DOHH2 (cell line): ENCODE data around the gene OR2M3.
A peak's percentile ranks its signal among the peaks of the same experiment; 100 is the strongest.
"Not testable (repeated sequence)": the region's sequence is repeated elsewhere in the genome, so short reads cannot be mapped to it uniquely, and the experiment has no call there.

Experiments used
- H3F3A ChIP-seq: fragments of 200-600 bp; sonication (generic), shearing (Covaris generic); 2 replicates; pipeline ENCODE4 v1.6.0; 2016; ENCODE audit warnings: antibody characterized with exemption, mild to moderate bottlenecking; ENCODE audit not compliant: control insufficient read depth, insufficient read depth
- H3K27ac ChIP-seq: fragments of 200-600 bp; sonication (generic); 2 replicates; pipeline ENCODE4 v1.5.1; 2014; ENCODE audit warnings: low read depth, mild to moderate bottlenecking, low read length, moderate library complexity
- H3K27me3 ChIP-seq: fragments of 200-600 bp; sonication (generic); 2 replicates; pipeline ENCODE4 v1.6.1; 2014; ENCODE audit warnings: mild to moderate bottlenecking, low read length, mixed read lengths; ENCODE audit not compliant: control insufficient read depth
- H3K36me3 ChIP-seq: fragments of 200-600 bp; sonication (generic); 2 replicates; pipeline ENCODE4 v1.6.1; 2014; ENCODE audit warnings: mild to moderate bottlenecking, low read length, moderate library complexity, mixed read lengths; ENCODE audit not compliant: control insufficient read depth
- H3K4me1 ChIP-seq: fragments of 200-600 bp; sonication (generic); 2 replicates; pipeline ENCODE4 v1.6.1; 2014; ENCODE audit warnings: mild to moderate bottlenecking, low read length, mixed read lengths; ENCODE audit not compliant: control insufficient read depth
- H3K4me2 ChIP-seq: fragments of 200-600 bp; sonication (generic); 2 replicates; pipeline ENCODE4 v1.6.0; 2014; ENCODE audit warnings: mild to moderate bottlenecking, low read length, moderate library complexity
- H3K4me3 ChIP-seq: fragments of 200-600 bp; sonication (generic); 2 replicates; pipeline ENCODE4 v1.5.1; 2014; ENCODE audit warnings: mild to moderate bottlenecking, low read length, mixed read lengths
- H3K79me2 ChIP-seq: fragments of 200-600 bp; sonication (generic); 2 replicates; pipeline ENCODE4 v1.6.1; 2014; ENCODE audit warnings: mild to moderate bottlenecking, low read length, mixed read lengths; ENCODE audit not compliant: control insufficient read depth
- H3K9me2 ChIP-seq: fragments of 200-600 bp; sonication (generic); replicated peaks from 2 replicates; pipeline ENCODE4 v1.6.1; 2014; ENCODE audit warnings: mild to moderate bottlenecking, low read length, mixed read lengths; ENCODE audit not compliant: control insufficient read depth
- H3K9me3 ChIP-seq: fragments of 200-600 bp; sonication (generic); 2 replicates; pipeline ENCODE4 v1.6.1; 2014; ENCODE audit warnings: antibody characterized with exemption, low read length, mixed read lengths; ENCODE audit not compliant: control insufficient read depth, insufficient read depth
- H4K20me1 ChIP-seq: fragments of 200-600 bp; sonication (generic); 2 replicates; pipeline ENCODE4 v1.6.0; 2014; ENCODE audit warnings: low read depth, mild to moderate bottlenecking, antibody characterized with exemption, low read length, moderate library complexity; ENCODE audit not compliant: control insufficient read depth, insufficient read depth
- CTCF ChIP-seq: fragments of 200-600 bp; sonication (generic); IDR thresholded peaks from one replicate; pipeline ENCODE4 v1.5.1; 2014; ENCODE audit warnings: antibody characterized with exemption, mild to moderate bottlenecking, low read depth, low read length; ENCODE audit not compliant: poor library complexity, severe bottlenecking
- EZH2phosphoT487 ChIP-seq: fragments of 200-600 bp; sonication (generic); IDR thresholded peaks from 2 replicates; pipeline ENCODE4 v1.6.1; 2017; ENCODE audit warnings: borderline replicate concordance, mild to moderate bottlenecking, antibody characterized with exemption, low read length, moderate library complexity, mixed read lengths

OR2M3 gene

DNA sequence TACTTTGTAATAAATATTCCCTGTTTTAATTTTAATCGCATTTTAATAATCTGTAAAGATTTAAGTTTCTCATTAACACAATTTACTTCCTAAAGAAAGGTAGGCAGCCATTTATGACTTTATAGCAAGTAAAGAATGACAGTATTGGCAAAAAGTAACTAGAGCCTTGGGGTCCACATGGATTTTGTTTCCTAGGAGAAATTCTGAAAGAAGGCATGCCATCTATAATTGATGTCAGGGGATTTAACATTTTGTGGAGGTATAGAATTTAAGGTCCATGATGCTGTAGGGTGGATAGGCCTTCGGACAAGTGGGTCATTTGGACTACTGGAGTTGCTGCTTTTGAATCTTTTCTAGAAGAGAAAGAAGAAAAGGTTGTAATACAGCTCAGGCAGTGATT lies 34.1 kb downstream of the OR2M3 start, which contains the start of gene OR2M4:
OR2M4 (plus strand) TSS at position 301 of the 400 bp plus-strand sequence. CDS start 7,512 bp downstream, outside the sequence.
- Histone ChIP-seq H3K27ac (no peak within 1 kb of the TSS), H3K9me2 (no peaks in the 10 kb centered on the region), H3K4me1 (no peaks in the 10 kb centered on the region), H4K20me1 (no peaks in the 10 kb centered on the region), H3K4me2 (no peak within 1 kb of the TSS), H3K9me3 (no peaks in the 10 kb centered on the region), H3F3A (no peaks in the 10 kb centered on the region), H3K27me3 (no peaks in the 10 kb centered on the region), H3K4me3 (no peak within 1 kb of the TSS), H3K79me2 (no peaks in the 10 kb centered on the region), H3K36me3 (no peaks in the 10 kb centered on the region)
- TF ChIP-seq EZH2phosphoT487 (no peak), CTCF (no peak)

DNA sequence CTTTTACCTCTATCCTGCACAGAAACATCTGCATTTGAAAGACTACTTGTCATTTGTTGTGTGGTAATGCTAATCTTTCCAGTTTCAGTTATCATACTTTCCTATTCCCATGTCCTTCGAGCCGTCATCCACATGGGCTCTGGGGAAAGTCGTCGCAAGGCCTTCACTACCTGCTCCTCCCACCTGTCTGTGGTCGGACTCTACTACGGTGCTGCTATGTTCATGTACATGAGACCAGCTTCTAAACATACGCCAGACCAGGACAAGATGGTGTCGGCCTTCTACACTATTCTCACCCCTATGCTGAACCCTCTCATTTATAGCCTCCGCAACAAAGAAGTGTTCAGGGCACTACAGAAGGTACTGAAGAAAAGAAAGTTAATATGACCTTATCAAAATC lies 42.4 kb downstream of the OR2M3 start:
- Histone ChIP-seq H4K20me1 (0 out of 2 replicates have a peak, but pooled peaks cover 3% of the 10 kb centered on the region), H3K4me2 (no peak overlapping the region), H3K36me3 (no peaks in the 10 kb centered on the region), H3K27me3 (no peaks in the 10 kb centered on the region), H3K27ac (no peak overlapping the region), H3K9me3 (no peaks in the 10 kb centered on the region), H3K79me2 (no peaks in the 10 kb centered on the region), H3F3A (no peaks in the 10 kb centered on the region), H3K4me3 (no peak overlapping the region), H3K9me2 (no peaks in the 10 kb centered on the region), H3K4me1 (no peaks in the 10 kb centered on the region)
- no peak for TF ChIP-seq EZH2phosphoT487
- TF ChIP-seq CTCF = no peak

- H3K4me1 ChIP-seq = no peaks in the 10 kb centered on the region
- no peak overlapping the region for H3K4me2 ChIP-seq
- no peaks in the 10 kb centered on the region for H3K79me2 ChIP-seq
- no peaks in the 10 kb centered on the region for H3K9me3 ChIP-seq
- H3K36me3 ChIP-seq = no peaks in the 10 kb centered on the region
- H3K4me3 ChIP-seq = no peak overlapping the region
- no peak overlapping the region for H3K27ac ChIP-seq
- H4K20me1 ChIP-seq = 0 out of 2 replicates have a peak, but pooled peaks cover 3% of the 10 kb centered on the region
- H3K27me3 ChIP-seq = no peaks in the 10 kb centered on the region
- H3F3A ChIP-seq = no peaks in the 10 kb centered on the region
- peak; percentile 72 for TF ChIP-seq CTCF
- no peak for TF ChIP-seq EZH2phosphoT487
- H3K9me2 ChIP-seq = no peaks in the 10 kb centered on the region
Observed at GRCh38 chr1:248243204-248243603, 46.1 kb downstream of the OR2M3 start.

DNA sequence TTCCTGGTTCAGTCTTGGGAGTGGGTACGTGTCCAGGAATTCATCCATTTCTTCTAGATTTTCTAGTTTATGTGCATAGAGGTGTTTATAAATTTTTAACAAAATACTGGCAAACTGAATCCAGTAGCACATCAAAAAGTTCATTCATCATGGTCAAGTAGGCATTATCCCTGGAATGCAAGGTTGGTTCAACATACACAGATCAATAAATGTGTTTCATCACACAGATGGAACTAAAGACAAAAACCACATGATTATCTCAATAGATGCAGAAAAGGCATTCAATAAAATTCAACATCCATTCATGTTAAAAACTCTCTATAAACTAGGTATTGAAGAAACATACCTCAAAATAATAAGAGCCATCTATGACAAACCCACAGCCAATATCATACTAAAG lies 62.2 kb downstream of the OR2M3 start:
- H3K4me1 ChIP-seq, H3K9me3 ChIP-seq, H3F3A ChIP-seq, H3K36me3 ChIP-seq, H3K4me2 ChIP-seq, H3K79me2 ChIP-seq, H3K9me2 ChIP-seq, H3K27ac ChIP-seq, H3K4me3 ChIP-seq, H4K20me1 ChIP-seq, H3K27me3 ChIP-seq: not testable (repeated sequence)
